SK-N-SH treated with all-trans-retinoic acid at 6 μM for 48 hours (cell line): ENCODE measurements around the gene CFAP52.

Experiments
- ATAC-seq: fragments of 200-7000 bp; cut with Tn5 transposase; 3 replicates; pipeline ENCODE4 v1.9.1; 2020; ENCODE audit warnings: mild to moderate bottlenecking, moderate library complexity
- ARNTL ChIP-seq: fragments of 450-650 bp; formaldehyde crosslinking; IDR thresholded peaks from 2 replicates; pipeline ENCODE4 v1.5.0; 2020; ENCODE audit warnings: low read depth, mild to moderate bottlenecking, moderate library complexity, borderline replicate concordance
- CREB5 ChIP-seq: fragments of 250-450 bp; sonication (Bioruptor Pico); IDR thresholded peaks from 2 replicates; pipeline ENCODE4 v1.5.1; 2020; ENCODE audit warnings: low read depth, mild to moderate bottlenecking, moderate library complexity
- CSDC2 ChIP-seq: fragments of 250-450 bp; sonication (Bioruptor Pico); IDR thresholded peaks from 2 replicates; pipeline ENCODE4 v1.5.0; 2020; ENCODE audit warnings: mild to moderate bottlenecking, moderate library complexity
- ESRRG ChIP-seq: fragments of 250-450 bp; sonication (Bioruptor Pico); IDR thresholded peaks from 2 replicates; pipeline ENCODE4 v1.6.1; 2021; ENCODE audit warnings: mild to moderate bottlenecking
- GLIS3 ChIP-seq: fragments of 250-450 bp; sonication (Bioruptor Pico); IDR thresholded peaks from 2 replicates; pipeline ENCODE4 v1.5.0; 2020; ENCODE audit warnings: mild to moderate bottlenecking, moderate library complexity
- ISL1 ChIP-seq: fragments of 250-450 bp; sonication (Bioruptor Pico); IDR thresholded peaks from 2 replicates; pipeline ENCODE4 v2.1.2; 2022; ENCODE audit warnings: mild to moderate bottlenecking, moderate library complexity
- OSR1 ChIP-seq: fragments of 250-450 bp; sonication (Bioruptor Pico); IDR thresholded peaks from 2 replicates; pipeline ENCODE4 v1.8.0; 2022; ENCODE audit warnings: moderate library complexity, mild to moderate bottlenecking, inconsistent platforms
- POU6F1 ChIP-seq: fragments of 250-450 bp; sonication (Bioruptor Pico); IDR thresholded peaks from 2 replicates; pipeline ENCODE4 v1.8.0; 2021; ENCODE audit warnings: low read depth, mild to moderate bottlenecking, moderate library complexity, borderline replicate concordance
- PPARA ChIP-seq: fragments of 250-450 bp; sonication (Bioruptor Pico); IDR thresholded peaks from 2 replicates; pipeline ENCODE4 v1.5.0; 2020; ENCODE audit warnings: mild to moderate bottlenecking, borderline replicate concordance
- RARB ChIP-seq: fragments of 250-450 bp; sonication (Bioruptor Pico); IDR thresholded peaks from 2 replicates; pipeline ENCODE4 v1.8.0; 2021; ENCODE audit warnings: mild to moderate bottlenecking, moderate library complexity
- SNAI2 ChIP-seq: fragments of 250-450 bp; sonication (Bioruptor Pico); IDR thresholded peaks from 2 replicates; pipeline ENCODE4 v1.5.0; 2020; ENCODE audit warnings: mild to moderate bottlenecking, moderate library complexity
- TOX ChIP-seq: fragments of 250-450 bp; sonication (Bioruptor Pico); IDR thresholded peaks from 2 replicates; pipeline ENCODE4 v1.8.0; 2021; ENCODE audit warnings: mild to moderate bottlenecking, moderate library complexity, borderline replicate concordance
- ZC3H10 ChIP-seq: fragments of 250-450 bp; sonication (Bioruptor Pico); IDR thresholded peaks from 2 replicates; pipeline ENCODE4 v1.5.1; 2021; ENCODE audit warnings: mild to moderate bottlenecking, moderate library complexity
- ZFP3 ChIP-seq: fragments of 250-450 bp; sonication (Bioruptor Pico); IDR thresholded peaks from 2 replicates; pipeline ENCODE4 v1.5.0; 2020; ENCODE audit warnings: mild to moderate bottlenecking, moderate library complexity
- ZFP30 ChIP-seq: fragments of 450-650 bp; formaldehyde crosslinking; IDR thresholded peaks from 2 replicates; pipeline ENCODE4 v1.5.0; 2022; ENCODE audit warnings: mild to moderate bottlenecking, moderate library complexity
- ZNF565 ChIP-seq: fragments of 450-650 bp; formaldehyde crosslinking; conservative IDR thresholded peaks from 2 replicates; pipeline ENCODE4 v1.5.0; 2020; ENCODE audit warnings: low read depth, mild to moderate bottlenecking, moderate library complexity
- ZNF70 ChIP-seq: fragments of 450-650 bp; formaldehyde crosslinking; IDR thresholded peaks from 2 replicates; pipeline ENCODE4 v1.5.0; 2020; ENCODE audit warnings: mild to moderate bottlenecking, moderate library complexity
- TF ChIP-seq, protein P1 (sequence below): fragments of 250-450 bp; sonication (Bioruptor Pico); IDR thresholded peaks from 2 replicates; pipeline ENCODE4 v1.5.0; 2020; ENCODE audit warnings: mild to moderate bottlenecking, moderate library complexity
- TF ChIP-seq, protein P2 (sequence below): fragments of 250-450 bp; sonication (Bioruptor Pico); IDR thresholded peaks from 2 replicates; pipeline ENCODE4 v1.8.0; 2020; ENCODE audit warnings: mild to moderate bottlenecking, moderate library complexity, borderline replicate concordance
- TF ChIP-seq, protein P3 (sequence below): fragments of 250-450 bp; sonication (Bioruptor Pico); IDR thresholded peaks from 2 replicates; pipeline ENCODE4 v1.5.1; 2021; ENCODE audit warnings: mild to moderate bottlenecking, moderate library complexity

CFAP52 gene

DNA sequence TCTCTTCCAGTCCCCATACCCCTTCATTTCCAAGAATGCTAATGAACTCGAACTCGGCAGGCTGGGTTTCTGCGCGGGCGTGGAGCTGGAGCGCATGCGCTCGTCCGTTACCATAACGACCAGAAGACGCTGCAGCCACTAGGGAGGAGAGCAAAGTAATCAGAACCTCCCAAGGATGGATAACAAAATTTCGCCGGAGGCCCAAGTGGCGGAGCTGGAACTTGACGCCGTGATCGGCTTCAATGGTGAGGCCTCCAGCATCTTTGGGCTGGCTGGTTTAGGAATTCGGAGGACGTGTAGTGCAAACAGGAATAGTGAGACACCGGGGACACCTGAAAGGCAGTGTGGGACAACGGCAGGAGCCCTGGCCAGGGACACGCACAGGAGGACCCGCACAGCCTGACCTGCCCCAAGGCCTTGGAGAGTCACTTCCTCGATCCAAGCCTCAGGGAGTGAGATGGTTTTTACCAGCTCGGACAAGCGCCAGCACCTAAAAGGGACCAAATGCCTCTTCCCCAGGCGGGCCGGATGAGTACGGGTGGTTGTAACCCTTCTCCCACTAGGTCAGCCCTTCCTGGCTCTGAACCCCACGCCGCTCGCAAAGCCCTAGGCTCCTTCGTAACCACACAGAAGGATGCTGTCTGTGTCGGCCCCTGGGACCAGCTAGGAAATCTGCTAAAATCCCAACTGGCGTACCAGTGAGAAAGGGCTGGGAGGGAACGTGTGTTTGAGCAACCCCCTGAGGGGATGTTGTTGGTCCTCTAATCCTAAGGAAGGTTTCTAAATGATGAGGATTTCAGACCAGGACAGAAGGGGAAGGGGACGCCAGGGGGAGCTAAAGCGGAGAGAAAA is at the start of gene CFAP52:
TSS of gene CFAP52 (plus strand) at position 122 of the 852 bp plus-strand sequence. CDS start at position 176, 54 bp downstream.
- ATAC-seq: peak; percentile 85

DNA sequence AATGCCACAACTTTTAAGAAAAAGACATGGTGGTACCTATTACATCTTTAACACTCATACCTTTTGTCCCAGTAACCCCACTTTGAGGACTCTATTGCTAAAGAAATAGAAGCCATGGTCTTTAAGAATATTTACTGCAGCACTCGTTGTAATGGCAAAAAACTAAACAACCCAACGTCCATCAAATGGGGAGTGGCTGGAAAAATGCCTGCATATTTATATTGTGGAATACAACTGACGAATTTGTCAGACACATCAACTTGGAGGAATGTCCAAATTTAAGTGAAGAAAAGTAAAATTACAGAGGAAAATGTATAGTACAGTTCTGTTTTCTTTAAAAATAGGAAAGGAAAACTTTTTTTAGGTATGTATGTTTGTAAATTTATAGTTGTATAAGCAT is 48.7 kb upstream of the CFAP52 start:
- TF ChIP-seq, protein P1, sequence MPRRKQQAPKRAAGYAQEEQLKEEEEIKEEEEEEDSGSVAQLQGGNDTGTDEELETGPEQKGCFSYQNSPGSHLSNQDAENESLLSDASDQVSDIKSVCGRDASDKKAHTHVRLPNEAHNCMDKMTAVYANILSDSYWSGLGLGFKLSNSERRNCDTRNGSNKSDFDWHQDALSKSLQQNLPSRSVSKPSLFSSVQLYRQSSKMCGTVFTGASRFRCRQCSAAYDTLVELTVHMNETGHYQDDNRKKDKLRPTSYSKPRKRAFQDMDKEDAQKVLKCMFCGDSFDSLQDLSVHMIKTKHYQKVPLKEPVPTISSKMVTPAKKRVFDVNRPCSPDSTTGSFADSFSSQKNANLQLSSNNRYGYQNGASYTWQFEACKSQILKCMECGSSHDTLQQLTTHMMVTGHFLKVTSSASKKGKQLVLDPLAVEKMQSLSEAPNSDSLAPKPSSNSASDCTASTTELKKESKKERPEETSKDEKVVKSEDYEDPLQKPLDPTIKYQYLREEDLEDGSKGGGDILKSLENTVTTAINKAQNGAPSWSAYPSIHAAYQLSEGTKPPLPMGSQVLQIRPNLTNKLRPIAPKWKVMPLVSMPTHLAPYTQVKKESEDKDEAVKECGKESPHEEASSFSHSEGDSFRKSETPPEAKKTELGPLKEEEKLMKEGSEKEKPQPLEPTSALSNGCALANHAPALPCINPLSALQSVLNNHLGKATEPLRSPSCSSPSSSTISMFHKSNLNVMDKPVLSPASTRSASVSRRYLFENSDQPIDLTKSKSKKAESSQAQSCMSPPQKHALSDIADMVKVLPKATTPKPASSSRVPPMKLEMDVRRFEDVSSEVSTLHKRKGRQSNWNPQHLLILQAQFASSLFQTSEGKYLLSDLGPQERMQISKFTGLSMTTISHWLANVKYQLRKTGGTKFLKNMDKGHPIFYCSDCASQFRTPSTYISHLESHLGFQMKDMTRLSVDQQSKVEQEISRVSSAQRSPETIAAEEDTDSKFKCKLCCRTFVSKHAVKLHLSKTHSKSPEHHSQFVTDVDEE (CRISPR knock-in tag): no peak
- ATAC-seq: no peak

More for the DNA sequence above, at the start of gene CFAP52:
- TF ChIP-seq, protein P2, sequence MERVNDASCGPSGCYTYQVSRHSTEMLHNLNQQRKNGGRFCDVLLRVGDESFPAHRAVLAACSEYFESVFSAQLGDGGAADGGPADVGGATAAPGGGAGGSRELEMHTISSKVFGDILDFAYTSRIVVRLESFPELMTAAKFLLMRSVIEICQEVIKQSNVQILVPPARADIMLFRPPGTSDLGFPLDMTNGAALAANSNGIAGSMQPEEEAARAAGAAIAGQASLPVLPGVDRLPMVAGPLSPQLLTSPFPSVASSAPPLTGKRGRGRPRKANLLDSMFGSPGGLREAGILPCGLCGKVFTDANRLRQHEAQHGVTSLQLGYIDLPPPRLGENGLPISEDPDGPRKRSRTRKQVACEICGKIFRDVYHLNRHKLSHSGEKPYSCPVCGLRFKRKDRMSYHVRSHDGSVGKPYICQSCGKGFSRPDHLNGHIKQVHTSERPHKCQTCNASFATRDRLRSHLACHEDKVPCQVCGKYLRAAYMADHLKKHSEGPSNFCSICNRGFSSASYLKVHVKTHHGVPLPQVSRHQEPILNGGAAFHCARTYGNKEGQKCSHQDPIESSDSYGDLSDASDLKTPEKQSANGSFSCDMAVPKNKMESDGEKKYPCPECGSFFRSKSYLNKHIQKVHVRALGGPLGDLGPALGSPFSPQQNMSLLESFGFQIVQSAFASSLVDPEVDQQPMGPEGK: no peak
- no peak for TF ChIP-seq PPARA
- TF ChIP-seq SNAI2: no peak
- TF ChIP-seq ZNF70: no peak
- no peak for TF ChIP-seq POU6F1 (CRISPR knock-in tag)
- TF ChIP-seq ZC3H10 (CRISPR knock-in tag): no peak
- TF ChIP-seq OSR1 (CRISPR knock-in tag): no peak
- no peak for TF ChIP-seq ESRRG (CRISPR knock-in tag)
- TF ChIP-seq ISL1: no peak
- TF ChIP-seq ZFP30 (CRISPR knock-in tag): no peak

DNA sequence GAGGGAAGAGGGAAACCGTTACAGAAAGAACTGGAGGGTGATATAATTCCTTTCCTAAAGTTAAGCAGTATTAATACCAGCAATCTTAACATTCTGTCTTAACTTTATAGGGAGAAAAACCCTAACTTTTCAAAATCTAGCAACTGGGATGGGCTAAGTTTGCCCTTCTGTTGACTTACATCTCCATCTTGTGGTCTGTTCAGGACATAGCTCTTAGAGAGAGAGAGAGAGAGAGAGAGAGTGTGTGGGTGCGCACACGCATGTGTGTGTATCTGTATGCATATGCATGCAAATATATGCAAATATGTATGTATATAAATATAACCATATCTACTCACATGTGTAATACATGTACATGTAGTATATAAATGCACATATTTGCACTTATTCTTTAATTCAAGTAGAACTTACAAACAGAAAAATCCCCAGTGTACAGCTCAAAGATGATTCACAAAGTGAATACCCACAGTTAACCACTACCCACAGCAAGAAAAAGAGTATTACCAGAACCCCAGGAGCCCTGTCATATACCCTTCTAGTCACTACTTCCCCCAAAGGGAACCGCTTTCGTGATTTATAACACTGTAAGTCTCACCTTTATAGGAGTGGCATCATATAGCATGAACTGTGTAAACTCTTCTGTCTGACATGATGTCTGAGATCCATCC is 47.3 kb upstream of the CFAP52 start:
- TF ChIP-seq PPARA (no peak), ZFP30 (CRISPR knock-in tag) (no peak), ZC3H10 (CRISPR knock-in tag) (no peak), RARB (no peak), GLIS3 (no peak), CREB5 (CRISPR knock-in tag) (no peak), OSR1 (CRISPR knock-in tag) (no peak), ZNF565 (CRISPR knock-in tag) (no peak), CSDC2 (CRISPR knock-in tag) (no peak), POU6F1 (CRISPR knock-in tag) (no peak), SNAI2 (no peak), ZNF70 (no peak), TOX (CRISPR knock-in tag) (no peak), ESRRG (CRISPR knock-in tag) (no peak), ARNTL (CRISPR knock-in tag) (no peak), ZFP3 (CRISPR knock-in tag) (no peak)
- TF ChIP-seq, protein P2: no peak
- TF ChIP-seq, protein P3, sequence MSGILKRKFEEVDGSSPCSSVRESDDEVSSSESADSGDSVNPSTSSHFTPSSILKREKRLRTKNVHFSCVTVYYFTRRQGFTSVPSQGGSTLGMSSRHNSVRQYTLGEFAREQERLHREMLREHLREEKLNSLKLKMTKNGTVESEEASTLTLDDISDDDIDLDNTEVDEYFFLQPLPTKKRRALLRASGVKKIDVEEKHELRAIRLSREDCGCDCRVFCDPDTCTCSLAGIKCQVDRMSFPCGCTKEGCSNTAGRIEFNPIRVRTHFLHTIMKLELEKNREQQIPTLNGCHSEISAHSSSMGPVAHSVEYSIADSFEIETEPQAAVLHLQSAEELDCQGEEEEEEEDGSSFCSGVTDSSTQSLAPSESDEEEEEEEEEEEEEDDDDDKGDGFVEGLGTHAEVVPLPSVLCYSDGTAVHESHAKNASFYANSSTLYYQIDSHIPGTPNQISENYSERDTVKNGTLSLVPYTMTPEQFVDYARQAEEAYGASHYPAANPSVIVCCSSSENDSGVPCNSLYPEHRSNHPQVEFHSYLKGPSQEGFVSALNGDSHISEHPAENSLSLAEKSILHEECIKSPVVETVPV: no peak
- peak; percentile 83 for ATAC-seq
